GM19193 (cell line): ENCODE measurements around the gene VPS37D.

Source experiments
- POLR2A ChIP-seq: IDR thresholded peaks from 4 replicates; pipeline ENCODE4 v1.6.1; 2011; ENCODE audit not compliant: insufficient read depth, insufficient read length; ENCODE audit errors: extremely low read depth

Gene VPS37D

GRCh38 chr7:73668103-73668885, 663 bp downstream of the VPS37D start:
- TF ChIP-seq POLR2A = no peak

GRCh38 chr7:73668886-73669230, 1.2 kb downstream of the VPS37D start:
- no peak for TF ChIP-seq POLR2A

- no peak for TF ChIP-seq POLR2A
These were observed 1.7 kb downstream of the VPS37D start for GRCh38 chr7:73669288-73669701.

GRCh38 chr7:73669858-73670385, 2.3 kb downstream of the VPS37D start:
- TF ChIP-seq POLR2A = no peak

GRCh38 chr7:73671322-73671661, 3.7 kb downstream of the VPS37D start:
- TF ChIP-seq POLR2A = no peak

GRCh38 chr7:73671857-73672445, 4.3 kb downstream of the VPS37D start:
- no peak for TF ChIP-seq POLR2A

GRCh38 chr7:73674468-73675124, 7.0 kb downstream of the VPS37D start:
- no peak for TF ChIP-seq POLR2A

- no peak for TF ChIP-seq POLR2A
These were observed 11.2 kb downstream of the VPS37D start for GRCh38 chr7:73678862-73679261.

GRCh38 chr7:73679709-73680108, 12.1 kb downstream of the VPS37D start:
- TF ChIP-seq POLR2A = no peak

GRCh38 chr7:73680501-73680900, 12.9 kb downstream of the VPS37D start:
- no peak for TF ChIP-seq POLR2A

GRCh38 chr7:73681031-73681430, 13.4 kb downstream of the VPS37D start:
- TF ChIP-seq POLR2A = no peak

- TF ChIP-seq POLR2A = no peak
These were observed 15.1 kb downstream of the VPS37D start for GRCh38 chr7:73682745-73683055.

GRCh38 chr7:73683056-73683787, 15.6 kb downstream of the VPS37D start, which contains the start of the genes BUD23 and DNAJC30:
Gene BUD23, plus strand, starts transcription at chr7:73683597. Its CDS starts 29 bp downstream, at chr7:73683626.
Gene DNAJC30, minus strand, starts transcription at chr7:73683453. Its CDS starts 30 bp downstream, at chr7:73683423.
- TF ChIP-seq POLR2A = peak; percentile 92

- no peak for TF ChIP-seq POLR2A
These were observed 16.4 kb downstream of the VPS37D start for GRCh38 chr7:73683788-73684693.
